K562 (cell line): Measurements from ENCODE around the gene TNFAIP1. TPM values are rescaled to one million over a fixed set of nuclear protein-coding genes. Genes with fewer than 3 reads are reported as not detected.

Source experiments
- CBFA2T2 ChIP-seq: fragments of 450-650 bp; conservative IDR thresholded peaks from 2 replicates; pipeline ENCODE4 v1.6.1; 2017; ENCODE audit warnings: mild to moderate bottlenecking
- CBFA2T3 ChIP-seq: fragments of 450-650 bp; IDR thresholded peaks from 2 replicates; pipeline ENCODE4 v1.6.1; 2017
- CEBPG ChIP-seq, 3 experiments: fragments of 200-800 bp in 1 of 3; sonication (Bioruptor generic) in 1 of 3; sonication (generic) in 1 of 3; formaldehyde crosslinking in 1 of 3; IDR thresholded peaks in 2 of 3; conservative IDR thresholded peaks in 1 of 3; 2 replicates each; pipeline versions ENCODE4 v1.6.1 to v1.8.0; 2016 to 2022; ENCODE audit warnings: missing compliant biosample characterization in 2 of 3, missing genetic modification characterization in 2 of 3, mild to moderate bottlenecking in 1 of 3, missing genetic modification reagents in 1 of 3
- ELF4 ChIP-seq: fragments of 450-650 bp; formaldehyde crosslinking; IDR thresholded peaks from 2 replicates; pipeline ENCODE4 v1.4.0; 2022; ENCODE audit warnings: missing genetic modification characterization
- GATAD2B ChIP-seq: fragments of 450-650 bp; IDR thresholded peaks from 2 replicates; pipeline ENCODE4 v1.6.1; 2017; ENCODE audit warnings: mild to moderate bottlenecking, borderline replicate concordance
- ILK ChIP-seq: fragments of 450-650 bp; IDR thresholded peaks from 2 replicates; pipeline ENCODE4 v1.6.1; 2016; ENCODE audit warnings: missing genetic modification characterization, low read depth, mild to moderate bottlenecking, missing compliant biosample characterization, moderate library complexity, borderline replicate concordance
- KLF13 ChIP-seq: fragments of 450-650 bp; IDR thresholded peaks from 2 replicates; pipeline ENCODE4 v1.6.1; 2016; ENCODE audit warnings: missing genetic modification characterization, low read depth, mild to moderate bottlenecking, missing compliant biosample characterization, moderate library complexity, borderline replicate concordance
- MNT ChIP-seq, 2 experiments: fragments of 450-650 bp; conservative IDR thresholded peaks; 2 replicates each; pipeline ENCODE4 v1.6.1; 2017; ENCODE audit warnings: mild to moderate bottlenecking in 2 of 2, moderate library complexity in 2 of 2
- PTTG1 ChIP-seq: fragments of 450-650 bp; IDR thresholded peaks from 2 replicates; pipeline ENCODE4 v1.6.1; 2016; ENCODE audit warnings: low read depth, mild to moderate bottlenecking, missing genetic modification characterization, missing compliant biosample characterization
- SFPQ ChIP-seq: fragments of 200-400 bp; formaldehyde crosslinking; IDR thresholded peaks from 2 replicates; pipeline ENCODE4 v1.6.1; 2017; ENCODE audit warnings: mild to moderate bottlenecking, low read depth, low read length, moderate library complexity
- STAT5A ChIP-seq: IDR thresholded peaks from 2 replicates; pipeline ENCODE4 v1.6.1; 2012; ENCODE audit warnings: low read length, inconsistent platforms, borderline replicate concordance
- TEAD2 ChIP-seq: fragments of 450-650 bp; IDR thresholded peaks from 2 replicates; pipeline ENCODE4 v1.6.1; 2016; ENCODE audit warnings: missing genetic modification characterization, control low read depth, missing compliant biosample characterization
- TEAD4 ChIP-seq, 2 experiments: sonication (generic) in 1 of 2; formaldehyde crosslinking in 1 of 2; IDR thresholded peaks; 2 replicates each; pipeline versions ENCODE4 v1.6.1 to v1.8.0; 2012 to 2022; ENCODE audit warnings: borderline replicate concordance in 1 of 2, inconsistent platforms in 1 of 2, low read length in 1 of 2, mild to moderate bottlenecking in 1 of 2, missing genetic modification reagents in 1 of 2
- TSC22D4 ChIP-seq: fragments of 450-650 bp; IDR thresholded peaks from 2 replicates; pipeline ENCODE4 v1.6.1; 2016; ENCODE audit warnings: missing genetic modification characterization, missing biosample characterization, control low read depth
- VEZF1 ChIP-seq: fragments of 200-800 bp; sonication (Bioruptor generic); IDR thresholded peaks from 2 replicates; pipeline ENCODE4 v1.6.1; 2017; ENCODE audit warnings: missing genetic modification characterization, missing compliant biosample characterization
- ZBTB33 ChIP-seq: sonication (generic); formaldehyde crosslinking; IDR thresholded peaks from 2 replicates; pipeline ENCODE4 v1.8.1; 2023; ENCODE audit warnings: mild to moderate bottlenecking, missing genetic modification reagents
- ZNF384 ChIP-seq: IDR thresholded peaks from 2 replicates; pipeline ENCODE4 v1.6.1; 2012; ENCODE audit warnings: low read depth, low read length, improper control_type of control experiment
- ZNF431 ChIP-seq: sonication (generic); formaldehyde crosslinking; IDR thresholded peaks from 2 replicates; pipeline ENCODE4 v1.8.0; 2022; ENCODE audit warnings: mild to moderate bottlenecking, missing genetic modification reagents
- polyA plus RNA-seq, 8 experiments: library from polyadenylated mRNA; depleted of rRNA in 4 of 8; stranded (reverse) in 5 of 8; unstranded in 3 of 8; fragments of >200 nt; fragmentation: Nextera tagmentation in 2 of 8; fragmentation: Illumina TruSeq in 1 of 8; extraction: Ambion mirVana in 2 of 8; extraction: Trizol in 1 of 8; gene quantifications; 2 replicates each; pipeline versions ENCODE4 v1.2.1 to v1.2.3, GENCODE V29; 2011 to 2014; ENCODE audit warnings: inconsistent platforms in 1 of 8, missing spikeins in 1 of 8
- total RNA-seq, 7 experiments: library from RNA; depleted of rRNA in 6 of 7; stranded (reverse); fragments of >200 nt in 6 of 7; fragmentation: Illumina TruSeq in 2 of 7; extraction: Trizol in 2 of 7; gene quantifications; 2 replicates each; pipeline versions ENCODE4 v1.2.1 to v1.2.3, GENCODE V29; 2011 to 2021; ENCODE audit warnings: low replicate concordance in 1 of 7

Gene TNFAIP1
- total and polyA plus RNA-seq, 9 of the 15 experiments (the other 6 are each of a cell fraction or from before 2014, with no cell fraction given): 2.1 to 20.1 (median 8.2) TPM

- TF ChIP-seq VEZF1 (CRISPR knock-in tag) (0 out of 2 replicates have a peak, but pooled peaks have one; percentile 24), KLF13 (tag) (no peak), CBFA2T3 (peak; percentile 62), ILK (tag) (no peak), GATAD2B (no peak), CEBPG (CRISPR knock-in tag; IDR thresholded peaks at IDR 0.05) (no peak), CEBPG (tag; conservative IDR thresholded peaks at IDR 0.05 in 1 of 2, IDR thresholded peaks at IDR 0.05 in 1 of 2) (0 out of 4 replicates have a peak, but pooled peaks of 1 of the 2 experiments have one; percentile 22), SFPQ (no peak), ZBTB33 (CRISPR knock-in tag) (no peak), PTTG1 (tag) (no peak), ZNF384 (peak; percentile 81), TEAD4 (IDR thresholded peaks at IDR 0.05; ENCODE audit: low read length) (peak; percentile 63), TEAD4 (CRISPR knock-in tag; IDR thresholded peaks at IDR 0.05; ENCODE audit: borderline replicate concordance) (no peak), TSC22D4 (no peak), STAT5A (no peak), MNT (conservative IDR thresholded peaks at IDR 0.05) (no peak), CBFA2T2 (peak; percentile 54; the same call in 1 of the 2 replicates), TEAD2 (0 out of 2 replicates have a peak, but pooled peaks have one; percentile 30), ZNF431 (CRISPR knock-in tag) (no peak), ELF4 (CRISPR knock-in tag) (0 out of 2 replicates have a peak, but pooled peaks have one; percentile 20)
Observed at GRCh38 chr17:28394337-28395116, 59.0 kb downstream of the TNFAIP1 start (continued).
